Measurements from ENCODE around the gene MEA1.
"Not testable (repeated sequence)": the region's sequence is repeated elsewhere in the genome, so short reads cannot be mapped to it uniquely, and the experiment has no call there.

MEA1 gene

DNA sequence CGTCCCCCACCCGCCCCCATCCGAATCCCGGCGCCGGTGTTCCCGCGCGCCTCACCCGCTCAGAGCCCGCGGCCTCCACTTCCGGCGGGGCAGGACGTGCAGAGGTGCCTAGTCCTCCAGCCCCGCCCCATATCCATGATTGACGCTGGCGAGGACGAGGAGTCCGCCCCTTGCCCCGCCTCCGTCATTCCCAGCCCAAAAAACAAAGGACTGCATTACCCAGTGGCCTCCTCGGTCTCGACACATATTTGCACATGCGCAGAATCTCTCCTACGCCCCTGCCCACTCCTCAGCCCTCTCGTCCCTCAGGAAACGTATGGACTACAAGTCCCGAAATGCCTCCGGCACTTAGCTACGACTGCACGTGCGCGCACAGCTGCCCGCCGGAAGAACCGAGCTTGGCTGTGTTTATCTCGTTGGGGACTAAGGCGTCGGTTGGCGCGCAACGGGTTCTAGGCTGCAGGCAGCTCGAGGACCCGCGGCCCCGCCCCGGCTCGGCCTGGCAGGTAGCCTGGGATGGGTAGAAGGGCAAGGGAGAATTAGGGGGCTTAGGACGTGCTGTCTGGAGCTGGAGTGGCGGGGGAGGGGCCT, at the start of gene MEA1, which contains the start of gene KLHDC3:
Gene MEA1 (minus strand): TSS at position 104 of the 591 bp plus-strand sequence. CDS start 133 bp downstream, outside the sequence.
Gene KLHDC3 (plus strand): TSS at position 407 of the 591 bp plus-strand sequence. CDS start 2,944 bp downstream, outside the sequence.
- DNase-seq, result peak; percentile 57 to 100 (median 99)

DNA sequence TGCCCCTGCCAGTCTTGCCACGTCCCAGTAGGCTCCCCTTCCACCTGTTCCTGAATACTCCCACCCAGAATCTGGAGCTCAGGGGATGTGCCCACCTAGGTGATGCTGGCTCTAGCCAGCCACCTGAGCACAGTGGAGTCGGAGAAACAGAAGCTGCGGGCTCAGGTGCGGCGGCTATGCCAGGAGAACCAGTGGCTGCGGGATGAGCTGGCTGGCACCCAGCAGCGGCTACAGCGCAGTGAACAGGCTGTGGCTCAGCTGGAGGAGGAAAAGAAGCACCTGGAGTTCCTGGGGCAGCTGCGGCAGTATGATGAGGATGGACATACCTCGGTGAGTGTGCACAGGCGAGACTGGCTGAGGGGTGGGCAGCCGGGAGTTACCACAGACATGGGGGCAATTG, 49.1 kb upstream of the MEA1 start:
- no peak for DNase-seq

DNA sequence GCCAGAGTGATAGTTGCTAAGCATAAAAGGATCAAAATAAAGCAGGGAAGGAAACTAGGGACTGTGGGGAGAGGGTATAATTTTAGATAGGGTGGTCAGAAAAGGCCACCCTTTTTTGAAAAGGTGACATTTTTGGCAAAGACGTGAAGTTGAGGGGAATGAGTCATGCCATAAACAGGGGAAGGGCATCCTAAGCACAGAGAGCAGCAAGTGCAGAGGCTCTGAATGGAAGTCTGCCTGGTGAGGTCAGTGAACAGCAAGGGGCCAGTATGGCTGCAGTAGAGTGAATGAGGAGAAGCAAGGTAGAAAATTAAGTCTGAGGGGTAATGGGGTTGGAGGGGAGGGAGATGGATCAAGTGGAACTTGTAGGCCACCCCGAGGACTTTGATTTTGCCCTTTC, 48.1 kb upstream of the MEA1 start:
- DNase-seq, result no peak

DNA sequence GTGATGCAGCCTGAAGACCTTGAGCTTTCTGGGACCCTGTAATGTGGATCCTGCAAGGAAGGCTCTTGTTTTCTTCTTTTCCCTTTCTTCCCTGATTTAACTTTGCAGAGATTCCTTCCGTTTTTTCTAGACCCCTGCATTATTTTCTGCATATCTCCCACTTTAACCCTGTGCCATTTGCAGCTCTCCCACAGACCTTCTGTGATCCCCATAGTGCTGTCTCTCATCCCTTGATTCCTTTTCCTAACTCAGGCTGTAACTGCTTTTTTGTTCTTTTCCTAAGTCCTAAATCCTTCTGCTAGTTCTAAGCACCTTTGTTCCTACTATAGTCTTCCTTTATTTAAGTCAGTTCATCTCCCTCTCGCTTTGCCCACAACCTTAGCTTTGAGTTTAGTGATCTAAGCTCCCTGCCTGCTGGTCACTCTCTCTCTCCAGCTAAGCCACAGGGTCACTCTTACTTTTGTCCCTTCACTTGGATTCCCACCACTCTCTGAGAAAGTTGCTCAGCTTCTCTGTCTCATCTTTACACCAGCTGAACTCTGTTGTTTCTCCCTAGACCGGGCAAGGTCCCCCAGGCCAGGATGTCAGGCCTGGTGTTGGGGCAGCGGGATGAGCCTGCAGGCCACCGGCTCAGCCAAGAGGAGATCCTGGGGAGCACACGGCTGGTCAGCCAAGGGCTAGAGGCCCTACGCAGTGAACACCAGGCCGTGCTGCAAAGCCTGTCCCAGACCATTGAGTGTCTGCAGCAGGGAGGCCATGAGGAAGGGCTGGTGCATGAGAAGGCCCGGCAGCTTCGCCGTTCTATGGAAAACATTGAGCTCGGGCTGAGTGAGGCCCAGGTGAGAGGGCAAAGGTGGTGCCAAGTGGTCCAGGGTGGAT, 47.2 kb upstream of the MEA1 start:
- DNase-seq, result no peak

DNA sequence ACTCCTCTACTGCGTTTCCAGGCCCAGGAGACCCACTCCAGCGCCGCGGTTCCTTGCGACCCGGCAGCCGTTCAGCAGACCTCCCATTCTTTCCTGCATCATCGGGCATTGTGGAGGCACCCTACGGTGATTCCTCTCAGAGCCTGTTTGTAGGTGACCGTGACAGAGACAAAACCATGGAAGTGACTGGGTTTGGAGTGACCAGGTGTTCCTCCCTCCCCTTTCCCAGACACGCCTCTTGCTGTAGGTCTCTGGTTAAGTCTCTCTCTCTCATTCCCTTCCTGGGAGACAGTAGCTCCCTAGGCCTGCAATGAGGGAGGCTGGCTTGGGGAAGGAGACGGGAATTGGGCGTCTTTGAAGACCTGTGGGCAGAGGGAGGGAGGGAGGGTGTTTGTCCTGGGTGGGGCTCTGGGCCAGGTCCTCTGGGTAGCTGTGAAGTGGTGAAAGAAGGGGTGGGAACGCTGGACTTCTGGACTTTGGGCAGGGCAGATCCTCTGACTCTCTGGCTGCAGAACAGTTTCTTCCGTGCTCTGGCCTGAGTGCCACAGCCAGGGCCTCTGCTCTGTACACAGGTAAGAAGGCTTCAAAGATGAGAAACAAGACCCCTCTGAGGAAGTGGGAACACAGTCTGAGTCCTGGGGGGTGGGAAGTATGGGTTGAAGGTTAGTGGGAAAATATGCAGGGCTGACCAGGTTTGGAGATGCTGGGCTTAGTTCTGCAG, 46.4 kb upstream of the MEA1 start:
- DNase-seq, result peak in 2 of 51 donors; percentile 32 to 34

DNA sequence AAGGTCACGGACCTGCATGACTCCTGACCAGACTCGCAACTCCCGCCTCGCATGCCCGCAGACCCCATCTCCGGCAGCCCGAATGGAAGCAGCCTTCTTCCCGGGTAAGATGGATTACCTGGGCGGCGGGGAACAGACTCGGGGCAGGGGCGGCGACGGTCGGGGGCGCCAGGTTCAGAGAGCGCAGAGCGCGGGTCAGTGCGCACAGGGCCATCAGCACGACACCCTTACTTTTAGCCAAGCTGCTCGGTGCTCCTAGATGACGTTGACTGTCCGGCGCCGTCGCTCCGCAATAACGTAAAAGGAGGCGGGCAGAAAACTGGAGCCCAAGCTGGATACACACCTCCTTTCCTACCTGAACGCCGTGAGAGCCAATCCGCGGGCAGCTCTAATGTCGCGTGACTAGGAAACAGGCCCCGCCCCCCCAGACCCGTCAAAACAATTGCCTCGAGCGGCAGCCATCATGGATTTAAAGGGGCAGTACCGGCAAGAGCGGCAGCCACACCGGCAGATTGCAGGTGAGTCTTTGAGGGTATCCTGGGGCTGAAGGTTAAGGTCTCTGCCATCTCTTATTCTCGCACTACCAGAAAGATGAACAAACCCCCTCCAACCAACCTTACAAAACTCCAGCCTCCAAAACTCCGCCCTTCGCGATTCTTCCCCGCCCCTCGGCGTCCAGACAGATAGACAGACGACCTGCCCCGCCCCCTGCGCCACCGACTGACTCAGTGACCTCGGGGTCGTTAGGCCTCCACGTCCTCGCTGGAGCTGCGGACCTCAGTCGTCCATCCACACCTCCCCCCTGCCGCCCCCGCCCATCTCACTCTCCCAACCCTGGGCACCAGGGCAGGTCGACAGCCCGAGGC, 45.7 kb upstream of the MEA1 start, which contains the start of the genes KLC4 and MRPL2:
Gene KLC4 (plus strand): TSS at position 464 of the 866 bp plus-strand sequence. CDS start 1,705 bp downstream, outside the sequence.
Gene MRPL2 (minus strand): TSS at position 267 of the 866 bp plus-strand sequence. CDS start 53 bp downstream, at position 214.
- DNase-seq, result peak; percentile 89 to 100 (median 98)

DNA sequence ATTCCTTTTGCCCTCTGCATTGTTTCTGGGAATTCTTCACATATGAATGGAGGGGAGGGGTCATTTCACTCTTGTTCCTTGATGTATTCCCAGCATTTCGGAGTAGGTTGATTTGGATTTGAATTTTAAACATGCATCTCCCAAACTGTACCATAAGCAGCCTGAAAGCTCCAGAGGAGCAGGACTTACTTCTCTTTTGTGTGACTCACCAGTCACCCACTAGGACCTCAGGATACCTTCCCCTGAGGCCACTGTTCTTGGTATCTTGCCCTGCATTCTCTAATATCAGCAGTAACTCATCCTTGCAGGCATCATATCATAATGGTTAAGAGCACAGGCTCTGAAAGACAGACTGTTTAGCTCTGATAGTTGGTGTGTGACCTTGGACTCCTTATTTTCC, 44.8 kb upstream of the MEA1 start:
- no peak for DNase-seq

DNA sequence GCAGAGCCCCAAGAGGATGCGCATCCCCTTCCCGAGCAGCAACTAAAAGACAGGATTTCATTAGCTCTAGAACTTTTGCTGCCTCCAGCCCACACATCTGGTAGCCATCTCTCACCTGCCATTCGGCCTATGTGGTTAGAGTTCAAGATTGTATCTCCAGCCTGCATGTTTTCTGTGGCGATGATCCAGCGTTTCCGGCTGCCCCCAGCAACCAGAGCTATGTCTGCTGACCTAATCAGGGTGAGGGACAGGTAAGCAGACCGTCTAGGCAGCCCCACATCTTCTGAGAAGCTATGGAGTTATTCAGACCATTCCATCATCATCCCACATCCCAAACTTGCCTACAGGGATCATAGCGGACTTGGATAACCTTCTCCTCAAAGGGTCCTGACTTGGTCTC, 42.2 kb upstream of the MEA1 start:
- DNase-seq, result no peak

DNA sequence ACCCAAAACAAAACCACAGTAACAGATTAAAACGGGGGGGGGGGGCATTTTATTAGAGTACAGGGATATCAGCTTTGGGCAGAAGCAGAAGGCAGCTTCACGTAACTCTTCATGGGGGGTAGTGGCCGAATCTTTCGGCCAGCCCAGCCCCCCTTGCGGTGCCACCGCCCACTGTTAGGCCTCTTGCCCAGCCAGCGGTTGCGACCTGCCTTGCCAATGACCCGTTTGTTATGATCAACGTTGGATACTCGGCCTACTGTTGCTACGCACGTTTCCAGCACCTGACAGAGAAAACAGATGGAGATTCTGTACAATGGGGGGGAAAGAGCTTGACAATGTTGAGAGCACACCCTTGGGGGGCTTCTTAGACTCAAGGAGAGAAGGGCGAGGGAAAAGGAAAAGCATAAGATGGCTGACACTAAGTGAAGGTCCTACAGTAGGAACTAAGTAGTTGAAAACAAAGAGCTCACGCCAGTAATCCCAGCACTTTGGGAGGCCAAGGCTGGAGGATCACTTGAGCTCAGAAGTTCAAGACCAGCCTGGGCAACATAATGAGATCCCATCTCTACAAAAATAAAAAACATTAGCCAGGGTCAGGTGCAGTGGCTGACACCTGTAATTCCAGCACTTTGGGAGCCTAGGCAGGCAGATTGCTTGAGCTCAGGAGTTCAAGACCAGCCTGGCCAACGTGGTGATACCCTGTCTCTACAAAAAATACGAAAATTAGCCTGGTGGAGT, 40.6 kb upstream of the MEA1 start:
- DNase-seq, result no peak

DNA sequence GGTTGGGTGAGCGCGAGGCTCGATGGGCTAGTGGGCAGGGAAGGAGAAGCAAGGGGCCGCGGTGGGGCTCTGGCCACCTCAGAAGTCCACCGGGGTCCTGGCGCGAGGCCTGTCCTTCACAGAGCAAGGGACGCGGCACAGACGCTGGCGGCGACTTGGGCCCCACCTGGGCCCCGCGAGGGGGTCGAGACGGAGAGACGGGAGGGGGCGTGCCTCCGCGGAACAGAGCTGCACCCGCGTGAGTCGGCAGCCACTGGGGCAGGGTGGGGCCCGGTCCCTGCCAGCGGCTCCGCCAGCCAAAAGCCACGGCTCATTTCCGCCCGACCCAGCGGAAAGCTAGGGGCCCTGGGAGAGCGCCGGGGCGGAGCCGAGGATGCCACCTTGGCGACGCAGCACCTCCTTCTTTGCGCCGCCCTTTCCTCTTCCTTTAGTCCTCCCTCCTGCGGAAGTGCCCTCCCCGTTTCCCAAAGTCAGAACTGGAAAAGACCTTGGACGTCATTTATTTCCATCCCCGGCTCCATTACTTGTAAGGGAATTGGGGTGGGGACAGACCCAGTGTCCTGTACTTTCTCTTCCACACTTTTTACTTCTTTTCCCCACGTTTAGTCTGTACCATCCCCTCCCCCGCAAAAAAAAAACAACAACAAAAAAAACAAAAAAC, 39.9 kb upstream of the MEA1 start, which contains the start of gene CUL7:
Gene CUL7 (minus strand): TSS at position 307 of the 661 bp plus-strand sequence. CDS start 1,063 bp downstream, outside the sequence.
- peak in 49 of 51 donors; percentile 14 to 84 (median 64) for DNase-seq

DNA sequence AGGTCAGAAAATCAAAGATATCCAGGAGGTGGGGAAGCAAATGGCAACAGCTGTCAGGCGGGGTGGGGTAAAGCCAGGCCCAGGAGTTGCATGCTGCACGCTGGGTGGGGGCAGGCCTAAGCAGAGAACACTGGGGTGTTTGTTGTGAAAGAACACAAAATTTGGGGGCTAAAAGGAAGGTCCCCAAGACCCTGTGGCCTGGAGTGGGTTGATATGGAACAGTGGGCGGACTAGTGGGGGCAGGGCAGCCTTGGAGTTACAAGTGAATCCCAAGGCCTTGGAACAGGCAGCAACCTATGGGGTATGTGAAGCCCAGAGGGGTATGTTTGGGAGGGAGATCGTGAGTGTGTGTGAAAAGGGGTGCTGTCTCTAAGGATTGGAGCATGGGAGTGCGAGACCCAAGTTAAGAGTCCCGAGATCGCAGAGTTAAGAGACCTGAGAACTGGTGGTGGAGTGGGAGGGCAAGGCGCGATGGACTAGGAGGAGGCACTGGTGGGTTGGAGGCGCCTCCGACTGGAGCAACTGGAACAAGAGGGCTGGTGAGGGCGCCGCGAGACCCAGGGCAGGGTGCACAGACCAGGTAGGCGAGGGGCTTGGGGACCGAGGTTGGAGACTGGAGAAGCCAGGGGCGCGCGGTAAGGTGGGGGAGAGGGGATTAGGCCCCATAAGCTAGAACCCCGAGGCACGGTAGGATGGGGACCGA, 39.2 kb upstream of the MEA1 start:
- DNase-seq, result peak in 9 of 51 donors; percentile 12 to 45 (median 33)

DNA sequence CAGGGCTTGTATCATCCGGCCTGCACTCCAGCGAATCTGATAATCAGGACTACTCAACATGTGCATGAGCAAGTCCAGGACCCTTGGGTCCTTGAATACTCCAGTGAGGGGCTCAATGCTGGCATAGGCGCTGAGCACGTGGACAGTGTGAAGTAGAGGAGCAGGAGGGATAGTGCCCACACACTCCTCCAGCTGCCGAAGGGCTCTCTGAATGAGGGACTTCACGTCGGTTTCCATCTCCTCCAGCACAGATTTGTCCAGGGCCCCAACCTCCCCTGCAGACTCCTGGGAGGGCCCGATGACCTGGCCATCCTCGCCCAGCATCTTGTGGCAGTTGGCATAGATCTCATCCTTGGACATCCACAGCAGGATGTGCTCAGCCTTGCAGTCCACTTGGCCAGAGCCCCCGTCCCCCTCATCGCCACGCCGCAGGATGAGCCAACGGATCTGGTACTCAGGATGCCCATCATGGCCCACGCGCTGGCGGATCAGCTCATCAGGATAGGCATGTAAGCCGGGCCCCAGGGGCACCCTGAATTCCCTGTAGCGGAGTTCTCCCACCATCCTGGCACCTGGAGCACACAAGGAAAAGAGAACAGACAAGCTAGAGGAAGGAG, 38.6 kb upstream of the MEA1 start:
- no peak for DNase-seq

DNA sequence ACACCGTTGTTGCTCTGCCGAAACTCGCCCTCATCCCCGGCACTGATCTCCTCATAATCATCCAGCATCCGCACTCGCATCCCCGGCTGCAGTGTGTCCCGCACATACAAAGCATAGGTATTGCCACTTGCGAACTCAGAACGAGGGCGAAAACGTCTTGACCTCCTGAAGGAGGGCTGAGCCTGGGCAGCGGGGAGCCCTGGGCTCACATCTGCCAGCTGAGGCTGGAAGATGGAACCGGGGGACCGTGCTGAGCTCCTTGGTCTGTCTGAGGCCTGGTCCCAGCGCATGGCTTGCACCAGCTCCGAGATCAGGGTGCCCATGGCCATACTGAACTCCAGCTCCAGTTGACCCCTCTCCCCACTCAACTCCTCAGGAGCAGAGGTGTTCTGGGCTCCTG, 37.2 kb upstream of the MEA1 start:
- DNase-seq, result no peak

DNA sequence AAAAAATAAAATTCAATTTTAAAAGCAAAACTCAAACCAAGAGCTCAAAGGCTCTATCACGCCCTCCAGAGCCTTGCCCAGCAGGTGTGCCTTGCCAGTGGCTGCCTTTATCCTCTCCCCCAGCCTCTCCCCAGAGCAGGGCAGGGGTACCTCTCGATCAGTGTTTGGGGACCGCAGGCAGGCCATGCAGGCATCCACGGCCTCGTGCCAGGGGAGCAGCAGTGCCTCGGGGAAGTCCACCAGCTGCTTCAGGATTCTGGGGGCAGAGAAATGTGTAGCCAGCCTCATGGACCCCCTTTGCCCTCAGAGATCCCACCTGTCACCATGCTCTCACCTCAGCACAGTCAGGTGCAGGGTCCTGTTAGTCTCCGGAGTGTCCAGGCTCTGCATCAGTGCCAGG, 34.3 kb upstream of the MEA1 start:
- DNase-seq, result no peak

DNA sequence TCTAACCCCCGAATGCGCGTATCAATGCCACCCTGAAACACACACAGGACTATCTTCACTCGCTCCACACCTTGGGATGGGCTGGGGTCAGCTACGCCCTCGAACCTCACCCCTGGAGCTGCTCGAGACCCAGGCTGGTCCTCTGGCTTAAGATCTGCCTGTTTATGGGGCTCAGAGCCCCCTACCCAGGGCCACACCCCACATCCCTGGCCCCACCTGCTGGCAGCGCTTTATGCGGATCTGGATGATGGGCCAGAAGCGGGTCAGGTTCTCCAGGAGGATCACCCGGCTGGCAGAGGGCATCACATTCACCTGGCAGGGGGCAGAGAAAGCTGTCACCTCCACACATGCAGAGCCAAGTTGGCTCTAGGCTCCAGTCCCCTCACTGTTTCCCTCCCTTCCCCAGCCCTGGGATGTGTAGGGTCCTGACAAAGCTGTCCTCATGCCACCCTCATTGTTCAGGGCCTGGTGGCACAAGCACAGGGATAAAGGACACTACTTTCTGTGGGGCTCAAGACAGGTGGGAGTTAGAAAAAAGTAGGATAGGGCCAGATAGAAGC, 31.7 kb upstream of the MEA1 start:
- no peak for DNase-seq

DNA sequence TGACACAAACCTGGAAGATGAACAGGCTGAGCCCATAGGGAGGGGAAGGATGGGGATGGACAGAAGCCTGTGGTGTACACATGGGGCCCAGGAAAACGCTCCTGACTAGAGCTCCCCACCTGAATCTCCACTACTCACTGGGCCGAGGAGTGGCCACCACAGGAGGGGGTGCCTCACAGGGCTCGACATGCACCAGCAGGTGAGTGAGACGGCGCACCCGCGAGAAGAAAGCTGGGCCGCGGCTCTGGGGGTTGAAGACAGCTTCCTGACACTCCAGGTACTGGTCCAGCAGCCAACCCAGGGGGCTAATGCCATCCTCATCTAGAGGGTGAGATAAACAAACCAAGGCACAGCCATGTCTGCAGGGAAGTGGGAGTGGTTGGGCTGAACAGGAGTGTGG, 29.6 kb upstream of the MEA1 start:
- DNase-seq, result no peak

DNA sequence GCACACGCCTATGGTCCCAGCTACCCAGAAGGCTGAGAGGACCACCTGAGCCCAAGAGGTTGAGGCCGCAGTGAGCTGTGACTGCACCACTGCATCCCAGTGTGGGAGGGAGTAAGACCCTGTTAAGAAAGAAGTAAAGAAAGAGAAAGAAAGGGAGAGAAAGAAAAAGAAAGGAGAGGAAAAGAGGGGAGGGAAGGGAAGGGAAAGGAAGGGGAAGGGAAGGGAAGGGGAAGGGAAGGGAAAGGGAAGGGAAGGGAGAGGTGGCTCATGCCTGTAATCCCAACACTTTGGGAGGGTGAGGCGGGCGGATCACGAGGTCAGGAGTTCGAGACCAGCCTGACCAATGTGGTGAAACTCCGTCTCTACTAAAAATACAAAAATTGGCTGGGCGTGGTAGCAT, 27.7 kb upstream of the MEA1 start:
- DNase-seq, result not testable (repeated sequence)

Measured in hypothalamus (tissue), 51 donors.